MM.1S (cell line): Measurements from ENCODE around the gene MMRN2.

Source experiments
- DNase-seq: peaks from one replicate; pipeline ENCODE4 v3.0.0-alpha.2; 2015
- H2AFZ ChIP-seq: fragments of 300-600 bp; sonication (generic); 2 replicates; pipeline ENCODE4 v1.6.0; 2016; ENCODE audit warnings: antibody characterized with exemption, low read length
- H3F3A ChIP-seq: fragments of 300-600 bp; sonication (generic); 2 replicates; pipeline ENCODE4 v1.6.1; 2016; ENCODE audit warnings: mild to moderate bottlenecking, antibody characterized with exemption, low read length, moderate library complexity, mixed read lengths; ENCODE audit not compliant: insufficient read depth
- H3K27ac ChIP-seq: fragments of 300-600 bp; sonication (generic); 2 replicates; pipeline ENCODE4 v1.5.1; 2016; ENCODE audit warnings: mild to moderate bottlenecking, low read length
- H3K27me3 ChIP-seq: fragments of 300-600 bp; sonication (generic); replicated peaks from 2 replicates; pipeline ENCODE4 v1.6.0; 2016; ENCODE audit warnings: low read length; ENCODE audit not compliant: insufficient read depth
- H3K36me3 ChIP-seq: fragments of 300-600 bp; sonication (generic); replicated peaks from 2 replicates; pipeline ENCODE4 v1.6.1; 2016; ENCODE audit warnings: mild to moderate bottlenecking, low read length, mixed read lengths; ENCODE audit not compliant: insufficient read depth
- H3K4me1 ChIP-seq: fragments of 300-600 bp; sonication (generic); 2 replicates; pipeline ENCODE4 v1.6.1; 2016; ENCODE audit warnings: low read length, mixed read lengths
- H3K4me2 ChIP-seq: fragments of 300-600 bp; sonication (generic); 2 replicates; pipeline ENCODE4 v1.6.0; 2016; ENCODE audit warnings: low read depth, low read length
- H3K4me3 ChIP-seq: fragments of 300-600 bp; sonication (generic); 2 replicates; pipeline ENCODE4 v1.5.1; 2016; ENCODE audit warnings: low read length, mixed read lengths
- H3K79me2 ChIP-seq: fragments of 300-600 bp; sonication (generic); 2 replicates; pipeline ENCODE4 v1.6.1; 2016; ENCODE audit warnings: mixed run types, low read length, mixed read lengths
- H3K9ac ChIP-seq: fragments of 300-600 bp; sonication (generic); 2 replicates; pipeline ENCODE4 v1.6.1; 2016; ENCODE audit warnings: low read length, mixed read lengths
- H3K9me2 ChIP-seq: fragments of 300-600 bp; sonication (generic); replicated peaks from 2 replicates; pipeline ENCODE4 v1.6.1; 2016; ENCODE audit warnings: mild to moderate bottlenecking, low read length, mixed read lengths; ENCODE audit not compliant: insufficient read depth
- H3K9me3 ChIP-seq: fragments of 300-600 bp; sonication (generic); replicated peaks from 2 replicates; pipeline ENCODE4 v1.6.1; 2016; ENCODE audit warnings: mild to moderate bottlenecking, low read length, mixed read lengths; ENCODE audit not compliant: insufficient read depth
- H4K20me1 ChIP-seq: fragments of 300-600 bp; sonication (generic); 2 replicates; pipeline ENCODE4 v1.6.1; 2016; ENCODE audit warnings: mild to moderate bottlenecking, low read length, moderate library complexity, mixed read lengths; ENCODE audit not compliant: insufficient read depth
- EZH2 ChIP-seq: fragments of 300-600 bp; sonication (generic); optimal IDR thresholded peaks from 2 replicates; pipeline ENCODE3; 2017; ENCODE audit warnings: low read depth, mild to moderate bottlenecking, antibody characterized with exemption, low read length, mixed read lengths
- EZH2phosphoT487 ChIP-seq: fragments of 300-600 bp; sonication (generic); IDR thresholded peaks from 2 replicates; pipeline ENCODE4 v1.6.1; 2018; ENCODE audit warnings: antibody characterized with exemption, low read length
- TF ChIP-seq, protein P1 (sequence below): fragments of 300-600 bp; sonication (generic); IDR thresholded peaks from 2 replicates; pipeline ENCODE4 v1.5.1; 2016; ENCODE audit warnings: antibody characterized with exemption, low read length, mixed read lengths

The MMRN2 gene

GRCh38 chr10:86971232-86971991 is 14.0 kb upstream of the MMRN2 start:
- H3F3A ChIP-seq, result no peaks in the 10 kb centered on the region
- no peaks in the 10 kb centered on the region for H3K9me3 ChIP-seq
- no peaks in the 10 kb centered on the region for H3K9me2 ChIP-seq
- peak; percentile 67 for DNase-seq
- H2AFZ ChIP-seq, result peak overlapping the region; percentile 78
- no peaks in the 10 kb centered on the region for H3K4me1 ChIP-seq
- no peaks in the 10 kb centered on the region for H3K79me2 ChIP-seq
- H3K4me3 ChIP-seq, result peak overlapping the region; percentile 61
- H4K20me1 ChIP-seq, result no peaks in the 10 kb centered on the region
- no peaks in the 10 kb centered on the region for H3K27me3 ChIP-seq
- H3K36me3 ChIP-seq, result no peaks in the 10 kb centered on the region
- TF ChIP-seq, protein P1, sequence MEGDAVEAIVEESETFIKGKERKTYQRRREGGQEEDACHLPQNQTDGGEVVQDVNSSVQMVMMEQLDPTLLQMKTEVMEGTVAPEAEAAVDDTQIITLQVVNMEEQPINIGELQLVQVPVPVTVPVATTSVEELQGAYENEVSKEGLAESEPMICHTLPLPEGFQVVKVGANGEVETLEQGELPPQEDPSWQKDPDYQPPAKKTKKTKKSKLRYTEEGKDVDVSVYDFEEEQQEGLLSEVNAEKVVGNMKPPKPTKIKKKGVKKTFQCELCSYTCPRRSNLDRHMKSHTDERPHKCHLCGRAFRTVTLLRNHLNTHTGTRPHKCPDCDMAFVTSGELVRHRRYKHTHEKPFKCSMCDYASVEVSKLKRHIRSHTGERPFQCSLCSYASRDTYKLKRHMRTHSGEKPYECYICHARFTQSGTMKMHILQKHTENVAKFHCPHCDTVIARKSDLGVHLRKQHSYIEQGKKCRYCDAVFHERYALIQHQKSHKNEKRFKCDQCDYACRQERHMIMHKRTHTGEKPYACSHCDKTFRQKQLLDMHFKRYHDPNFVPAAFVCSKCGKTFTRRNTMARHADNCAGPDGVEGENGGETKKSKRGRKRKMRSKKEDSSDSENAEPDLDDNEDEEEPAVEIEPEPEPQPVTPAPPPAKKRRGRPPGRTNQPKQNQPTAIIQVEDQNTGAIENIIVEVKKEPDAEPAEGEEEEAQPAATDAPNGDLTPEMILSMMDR, result no peak
- TF ChIP-seq EZH2 (no peak), EZH2phosphoT487 (no peak)
- H3K27ac ChIP-seq, result peak overlapping the region; percentile 20; the same call in 1 of the 2 replicates
- H3K4me2 ChIP-seq, result peak overlapping the region; percentile 75
- peak overlapping the region; percentile 71 for H3K9ac ChIP-seq

GRCh38 chr10:86970982-86971231 is 13.5 kb upstream of the MMRN2 start:
- Histone ChIP-seq H2AFZ (peak overlapping the region; percentile 78), H3K27ac (no peak overlapping the region), H3K79me2 (no peaks in the 10 kb centered on the region), H3K4me3 (peak overlapping the region; percentile 61), H3F3A (no peaks in the 10 kb centered on the region), H3K9ac (peak overlapping the region; percentile 71), H3K4me1 (no peaks in the 10 kb centered on the region), H3K9me2 (no peaks in the 10 kb centered on the region), H3K36me3 (no peaks in the 10 kb centered on the region), H3K27me3 (no peaks in the 10 kb centered on the region), H3K4me2 (peak overlapping the region; percentile 75), H3K9me3 (no peaks in the 10 kb centered on the region), H4K20me1 (no peaks in the 10 kb centered on the region)
- TF ChIP-seq, protein P1, result no peak
- no peak for TF ChIP-seq EZH2phosphoT487
- TF ChIP-seq EZH2, result no peak
- DNase-seq, result no peak

DNA sequence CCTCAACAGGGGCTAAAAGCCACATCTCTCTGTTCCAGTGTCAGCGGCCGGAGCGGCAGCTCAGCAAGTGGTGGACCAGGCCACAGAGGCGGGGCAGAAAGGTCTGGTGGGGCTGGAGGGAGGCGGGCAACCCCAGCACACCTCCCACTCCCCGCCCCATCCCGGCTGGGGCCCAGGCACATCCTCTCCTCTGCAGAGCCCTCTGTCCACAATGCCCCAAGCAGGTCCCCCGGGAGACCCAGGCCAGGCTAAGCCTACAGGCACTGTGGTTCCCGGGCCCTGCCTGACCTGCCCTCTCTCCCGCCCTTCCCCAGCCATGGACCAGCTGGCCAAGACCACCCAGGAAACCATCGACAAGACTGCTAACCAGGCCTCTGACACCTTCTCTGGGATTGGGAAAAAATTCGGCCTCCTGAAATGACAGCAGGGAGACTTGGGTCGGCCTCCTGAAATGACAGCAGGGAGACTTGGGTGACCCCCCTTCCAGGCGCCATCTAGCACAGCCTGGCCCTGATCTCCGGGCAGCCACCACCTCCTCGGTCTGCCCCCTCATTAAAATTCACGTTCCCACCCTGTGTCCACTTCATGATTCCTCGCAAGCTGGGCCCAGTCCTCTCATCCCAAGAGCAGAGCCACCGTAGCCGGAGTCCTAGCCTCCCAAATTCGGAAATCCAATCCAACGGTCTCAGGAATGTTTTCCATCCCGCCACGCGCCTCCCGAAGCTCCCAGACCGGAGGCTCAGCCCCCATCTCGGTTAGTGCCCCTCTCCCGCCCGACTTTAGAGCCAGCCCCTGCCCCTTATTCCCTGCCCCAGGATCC is 13.0 kb upstream of the MMRN2 start:
- Histone ChIP-seq H3K4me2 (peak overlapping the region; percentile 75), H3K36me3 (no peaks in the 10 kb centered on the region), H3K27ac (no peak overlapping the region), H2AFZ (peak overlapping the region; percentile 78), H3K9me3 (no peaks in the 10 kb centered on the region), H3K9ac (peak overlapping the region; percentile 71), H3K4me3 (peak overlapping the region; percentile 61), H4K20me1 (no peaks in the 10 kb centered on the region), H3K9me2 (no peaks in the 10 kb centered on the region), H3K27me3 (no peaks in the 10 kb centered on the region), H3K79me2 (no peaks in the 10 kb centered on the region), H3F3A (no peaks in the 10 kb centered on the region), H3K4me1 (no peaks in the 10 kb centered on the region)
- no peak for DNase-seq
- no peak for TF ChIP-seq EZH2phosphoT487
- no peak for TF ChIP-seq EZH2
- TF ChIP-seq, protein P1, result no peak
